Stimulated activated naive CD8-positive, alpha-beta T cell treated with anti-CD3 and anti-CD28 coated beads, Interleukin-15, Interleukin-2, amounts not matched to agents 100 U/mL and 50 U/mL, for 24 hours (primary cell): Measurements from ENCODE around the gene TPRN.

Experiments
- ATAC-seq: fragments of 150-1000 bp; cut with Tn5 transposase; one replicate; pipeline ENCODE4 v1.10.0; 2021
- DNase-seq: peaks from one replicate; pipeline ENCODE4 v3.0.0; 2021

The TPRN gene

GRCh38 chr9:137160716-137161557, 39.6 kb downstream of the TPRN start:
- no peak for DNase-seq
- ATAC-seq: no peak

GRCh38 chr9:137160054-137160425, 40.5 kb downstream of the TPRN start:
- no peak for DNase-seq
- no peak for ATAC-seq

- ATAC-seq: no peak
- DNase-seq: no peak
Observed at GRCh38 chr9:137159105-137160053, 41.2 kb downstream of the TPRN start.

- no peak for DNase-seq
- ATAC-seq: no peak
Observed at GRCh38 chr9:137158625-137159024, 41.9 kb downstream of the TPRN start.

GRCh38 chr9:137157618-137158415, 42.7 kb downstream of the TPRN start:
- DNase-seq: no peak
- ATAC-seq: no peak

- ATAC-seq (peak; percentile 58), DNase-seq (peak; percentile 75)
Observed at GRCh38 chr9:137156567-137157375, 43.8 kb downstream of the TPRN start.

GRCh38 chr9:137152844-137153405, 47.6 kb downstream of the TPRN start:
- DNase-seq: no peak
- no peak for ATAC-seq

- DNase-seq: peak; percentile 75
- peak; percentile 35 for ATAC-seq
Observed at GRCh38 chr9:137150617-137151457, 49.7 kb downstream of the TPRN start.

- DNase-seq (peak; percentile 67), ATAC-seq (no peak)
Observed at GRCh38 chr9:137149942-137150616, 50.5 kb downstream of the TPRN start.

- ATAC-seq: no peak
- DNase-seq: no peak
Observed at GRCh38 chr9:137149363-137149762, 51.2 kb downstream of the TPRN start.

GRCh38 chr9:137148661-137149060, 51.9 kb downstream of the TPRN start:
- ATAC-seq (no peak), DNase-seq (no peak)

- DNase-seq (no peak), ATAC-seq (no peak)
Observed at GRCh38 chr9:137148242-137148641, 52.3 kb downstream of the TPRN start.

GRCh38 chr9:137147793-137148160, 52.8 kb downstream of the TPRN start:
- DNase-seq (no peak), ATAC-seq (no peak)

GRCh38 chr9:137147091-137147792, 53.3 kb downstream of the TPRN start:
- DNase-seq (no peak), ATAC-seq (no peak)

- ATAC-seq: no peak
- DNase-seq: no peak
Observed at GRCh38 chr9:137146527-137146918, 54.0 kb downstream of the TPRN start.

GRCh38 chr9:137145731-137146526, 54.6 kb downstream of the TPRN start:
- DNase-seq (no peak), ATAC-seq (no peak)

GRCh38 chr9:137143459-137143858, 57.1 kb downstream of the TPRN start:
- no peak for DNase-seq
- ATAC-seq: no peak
